Glutamatergic neuron (in vitro differentiated cells): ENCODE data around the gene LCK. TPM values are rescaled to one million over a fixed set of nuclear protein-coding genes. Genes with fewer than 3 reads are reported as not detected.

Experiments used
- DNase-seq: peaks from one replicate; pipeline ENCODE4 v3.0.0; 2022
- H3K27ac Mint-ChIP-seq: one replicate; pipeline ENCODE4 v1.8.0; 2020; ENCODE audit warnings: mild to moderate bottlenecking, mixed read lengths, inconsistent platforms; ENCODE audit not compliant: unreplicated experiment
- H3K27me3 Mint-ChIP-seq: one replicate; pipeline ENCODE4 v1.8.0; 2020; ENCODE audit warnings: mild to moderate bottlenecking, moderate library complexity, mixed read lengths, inconsistent platforms; ENCODE audit not compliant: unreplicated experiment
- H3K36me3 Mint-ChIP-seq: one replicate; pipeline ENCODE4 v1.8.0; 2020; ENCODE audit warnings: mild to moderate bottlenecking, mixed read lengths, inconsistent platforms; ENCODE audit not compliant: unreplicated experiment
- H3K4me1 Mint-ChIP-seq: one replicate; pipeline ENCODE4 v1.8.0; 2020; ENCODE audit warnings: mild to moderate bottlenecking, low read depth, mixed read lengths, inconsistent platforms; ENCODE audit not compliant: unreplicated experiment
- H3K4me3 Mint-ChIP-seq: one replicate; pipeline ENCODE4 v1.8.0; 2020; ENCODE audit warnings: mild to moderate bottlenecking, mixed read lengths, inconsistent platforms; ENCODE audit not compliant: unreplicated experiment
- H3K9me3 Mint-ChIP-seq: one replicate; pipeline ENCODE4 v1.8.0; 2020; ENCODE audit warnings: mild to moderate bottlenecking, moderate library complexity, mixed read lengths, inconsistent platforms; ENCODE audit not compliant: unreplicated experiment
- total RNA-seq: library from RNA; stranded (reverse); fragmentation: NEBNext Ultra II Directional; extraction: Animal tissue kit (Norgen Biotek cat#: 25700); gene quantifications from one replicate; pipeline ENCODE4 v1.2.1, GENCODE V29; 2021; ENCODE audit not compliant: unreplicated experiment
- TF ChIP-seq, protein P1 (sequence below): fragments of 200-600 bp; sonication (generic); IDR thresholded peaks from one replicate; pipeline ENCODE4 v1.5.0; 2021; ENCODE audit not compliant: partially characterized antibody, unreplicated experiment

LCK gene
- total RNA-seq, 1 donor from 2014 or later = 0.37 TPM

DNA sequence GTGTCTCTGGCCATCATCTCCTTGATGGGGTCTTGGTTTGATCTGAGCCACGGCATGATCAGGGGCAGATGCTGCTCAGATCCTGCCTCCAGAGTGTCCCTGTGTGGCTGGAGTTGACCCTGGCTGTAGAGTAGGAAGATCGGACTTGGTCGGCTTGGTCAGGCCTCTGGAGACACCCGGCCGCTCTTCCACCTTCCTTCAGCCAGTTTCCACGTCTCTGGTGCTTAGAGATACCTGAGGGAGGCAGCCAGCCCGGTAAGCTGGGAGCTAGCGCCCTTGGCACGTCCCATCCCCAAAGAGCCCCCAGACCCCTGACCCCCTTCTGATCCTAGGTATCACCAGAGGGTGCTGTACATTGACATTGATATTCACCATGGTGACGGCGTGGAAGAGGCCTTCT, 76.1 kb downstream of the LCK start:
- TF ChIP-seq, protein P1, sequence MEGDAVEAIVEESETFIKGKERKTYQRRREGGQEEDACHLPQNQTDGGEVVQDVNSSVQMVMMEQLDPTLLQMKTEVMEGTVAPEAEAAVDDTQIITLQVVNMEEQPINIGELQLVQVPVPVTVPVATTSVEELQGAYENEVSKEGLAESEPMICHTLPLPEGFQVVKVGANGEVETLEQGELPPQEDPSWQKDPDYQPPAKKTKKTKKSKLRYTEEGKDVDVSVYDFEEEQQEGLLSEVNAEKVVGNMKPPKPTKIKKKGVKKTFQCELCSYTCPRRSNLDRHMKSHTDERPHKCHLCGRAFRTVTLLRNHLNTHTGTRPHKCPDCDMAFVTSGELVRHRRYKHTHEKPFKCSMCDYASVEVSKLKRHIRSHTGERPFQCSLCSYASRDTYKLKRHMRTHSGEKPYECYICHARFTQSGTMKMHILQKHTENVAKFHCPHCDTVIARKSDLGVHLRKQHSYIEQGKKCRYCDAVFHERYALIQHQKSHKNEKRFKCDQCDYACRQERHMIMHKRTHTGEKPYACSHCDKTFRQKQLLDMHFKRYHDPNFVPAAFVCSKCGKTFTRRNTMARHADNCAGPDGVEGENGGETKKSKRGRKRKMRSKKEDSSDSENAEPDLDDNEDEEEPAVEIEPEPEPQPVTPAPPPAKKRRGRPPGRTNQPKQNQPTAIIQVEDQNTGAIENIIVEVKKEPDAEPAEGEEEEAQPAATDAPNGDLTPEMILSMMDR = no peak
- no peak overlapping the region for H3K27ac Mint-ChIP-seq
- peaks cover 13% of the 10 kb centered on the region for H3K36me3 Mint-ChIP-seq
- no peak for DNase-seq
- no peak overlapping the region for H3K4me3 Mint-ChIP-seq
- H3K9me3 Mint-ChIP-seq = peaks cover 4% of the 10 kb centered on the region
- peaks cover 2% of the 10 kb centered on the region for H3K4me1 Mint-ChIP-seq
- H3K27me3 Mint-ChIP-seq = peaks cover 2% of the 10 kb centered on the region

DNA sequence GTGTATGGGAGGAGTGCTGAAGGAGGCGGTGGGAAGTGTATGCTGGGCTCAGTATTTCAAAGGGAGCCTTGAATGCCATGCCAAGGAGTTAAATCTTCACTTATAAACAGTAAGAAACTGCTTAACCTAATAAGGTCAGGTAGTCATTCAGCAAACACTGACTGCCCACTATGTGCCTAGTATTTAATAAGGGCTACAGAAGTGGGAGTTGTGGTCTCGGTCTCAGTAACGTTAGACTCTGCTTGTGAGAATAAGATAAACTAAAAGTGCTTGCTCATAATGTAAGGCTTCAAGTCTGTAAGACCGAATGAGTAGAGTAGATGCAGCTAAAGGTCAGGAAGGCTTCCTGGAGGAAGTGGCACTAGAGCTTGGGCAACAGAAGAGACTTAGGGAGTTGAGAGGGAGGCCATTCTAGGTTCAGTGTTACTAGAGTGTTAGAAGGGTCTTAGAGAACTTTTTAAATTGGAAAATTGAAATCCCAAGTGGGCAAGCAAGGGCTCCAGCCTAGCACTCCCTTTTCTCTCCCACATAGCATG, 78.9 kb downstream of the LCK start:
- TF ChIP-seq, protein P1 = no peak
- no peak overlapping the region for H3K4me3 Mint-ChIP-seq
- peaks cover 6% of the 10 kb centered on the region for H3K27me3 Mint-ChIP-seq
- no peak for DNase-seq
- H3K27ac Mint-ChIP-seq = no peak overlapping the region
- peaks cover 13% of the 10 kb centered on the region for H3K4me1 Mint-ChIP-seq
- H3K9me3 Mint-ChIP-seq = peaks cover 9% of the 10 kb centered on the region
- H3K36me3 Mint-ChIP-seq = peaks cover 17% of the 10 kb centered on the region

DNA sequence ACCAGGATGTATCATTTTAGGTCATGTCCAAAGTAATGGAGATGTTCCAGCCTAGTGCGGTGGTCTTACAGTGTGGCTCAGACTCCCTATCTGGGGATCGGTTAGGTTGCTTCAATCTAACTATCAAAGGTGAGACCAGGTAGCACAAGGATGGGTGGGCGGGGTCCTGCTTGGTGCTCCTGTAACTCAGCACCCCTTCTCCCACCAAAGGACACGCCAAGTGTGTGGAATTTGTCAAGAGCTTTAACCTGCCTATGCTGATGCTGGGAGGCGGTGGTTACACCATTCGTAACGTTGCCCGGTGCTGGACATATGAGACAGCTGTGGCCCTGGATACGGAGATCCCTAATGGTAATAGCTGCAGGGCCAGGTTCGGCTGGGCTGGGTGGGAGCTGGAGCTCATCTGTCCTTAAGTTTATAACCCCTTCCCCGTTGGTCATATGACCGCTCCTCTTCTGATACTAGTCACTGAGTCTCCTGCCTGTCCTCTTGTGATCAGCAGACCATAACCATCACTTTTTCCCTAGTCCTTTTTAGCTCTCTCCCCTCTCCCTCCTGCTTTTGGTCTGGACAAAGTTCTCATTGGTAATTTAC, 79.6 kb downstream of the LCK start:
- Mint-ChIP-seq H3K27me3 (peaks cover 6% of the 10 kb centered on the region), H3K27ac (no peak overlapping the region), H3K9me3 (peaks cover 10% of the 10 kb centered on the region), H3K4me3 (no peak overlapping the region), H3K4me1 (peaks cover 13% of the 10 kb centered on the region), H3K36me3 (peaks cover 17% of the 10 kb centered on the region)
- TF ChIP-seq, protein P1 = no peak
- DNase-seq = no peak

DNA sequence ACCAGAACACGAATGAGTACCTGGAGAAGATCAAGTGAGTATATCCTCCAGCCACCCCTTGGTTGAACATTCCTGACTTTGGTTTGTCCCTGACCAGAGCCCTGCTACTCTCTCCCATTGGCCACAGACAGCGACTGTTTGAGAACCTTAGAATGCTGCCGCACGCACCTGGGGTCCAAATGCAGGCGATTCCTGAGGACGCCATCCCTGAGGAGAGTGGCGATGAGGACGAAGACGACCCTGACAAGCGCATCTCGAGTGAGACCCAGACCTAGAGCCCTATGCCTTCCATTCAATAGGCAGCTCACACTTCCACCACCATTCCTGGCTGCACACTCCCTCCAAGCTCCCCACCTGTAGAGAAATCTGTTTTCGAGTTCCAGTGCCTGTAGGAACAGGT, 80.5 kb downstream of the LCK start:
- Mint-ChIP-seq H3K4me3 (no peak overlapping the region), H3K4me1 (peaks cover 13% of the 10 kb centered on the region), H3K36me3 (peaks cover 17% of the 10 kb centered on the region), H3K27me3 (peaks cover 6% of the 10 kb centered on the region), H3K27ac (no peak overlapping the region), H3K9me3 (peaks cover 10% of the 10 kb centered on the region)
- no peak for DNase-seq
- TF ChIP-seq, protein P1 = no peak

DNA sequence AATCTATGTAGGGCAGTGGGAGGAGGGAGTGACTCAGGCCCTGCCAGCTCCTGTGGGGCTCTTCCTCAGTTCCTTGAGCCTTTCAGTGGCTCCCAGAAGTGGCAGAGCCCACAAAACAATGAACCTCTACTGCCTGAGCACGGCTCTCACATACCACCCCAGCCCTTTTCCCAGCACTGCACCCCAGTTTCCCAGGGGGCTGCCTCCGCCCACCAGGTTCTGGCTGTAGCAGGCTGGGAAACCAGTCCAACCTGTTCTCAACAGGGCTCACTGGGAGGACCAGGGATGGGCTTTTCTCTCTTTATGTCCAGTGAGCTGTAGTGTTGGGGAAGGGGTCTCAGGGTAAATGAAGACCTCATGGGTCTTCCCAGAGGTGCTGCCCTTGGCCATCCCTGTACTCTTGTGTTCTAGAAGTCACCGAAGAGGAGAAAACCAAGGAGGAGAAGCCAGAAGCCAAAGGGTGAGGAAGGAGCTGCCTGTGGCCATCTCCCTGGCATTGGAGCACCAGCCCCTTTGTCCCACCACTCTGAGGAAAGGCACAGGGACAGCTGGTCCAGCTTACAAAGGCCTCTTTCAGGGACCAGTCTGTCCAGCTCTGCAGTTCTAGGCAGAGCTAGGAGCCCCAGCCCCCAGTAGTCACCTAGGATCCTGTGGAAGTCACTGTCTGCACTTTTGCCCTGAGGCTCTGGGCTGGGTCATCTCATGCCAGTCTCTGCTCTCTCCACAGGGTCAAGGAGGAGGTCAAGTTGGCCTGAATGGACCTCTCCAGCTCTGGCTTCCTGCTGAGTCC, 81.4 kb downstream of the LCK start:
- H3K9me3 Mint-ChIP-seq = peaks cover 10% of the 10 kb centered on the region
- peak overlapping the region; percentile 46 for H3K4me3 Mint-ChIP-seq
- H3K27ac Mint-ChIP-seq = peak overlapping the region; percentile 22
- peaks cover 6% of the 10 kb centered on the region for H3K27me3 Mint-ChIP-seq
- TF ChIP-seq, protein P1 = no peak
- DNase-seq = no peak
- peaks cover 17% of the 10 kb centered on the region for H3K36me3 Mint-ChIP-seq
- peaks cover 14% of the 10 kb centered on the region for H3K4me1 Mint-ChIP-seq
